Caco-2 (cell line): ENCODE data around the gene TLE3. TPM values are rescaled to one million over a fixed set of nuclear protein-coding genes. Genes with fewer than 3 reads are reported as not detected.

Experiments used
- BruUV-seq: library from RNA; stranded (reverse); fragments of 400-500 nt; replicated peaks from 2 replicates; lab custom pipeline; 2021; lab: Mats Ljungman, UMichigan
- CTCF ChIA-PET: fragments of 300-600 bp; sonication (Branson Sonifier 250); formaldehyde crosslinking; loops from one replicate; lab custom pipeline; 2022; ENCODE audit warnings: antibody characterized with exemption; lab: Charles Lee
- POLR2A ChIA-PET: fragments of 300-600 bp; sonication (Branson Sonifier 250); formaldehyde crosslinking; loops from one replicate; lab custom pipeline; 2022; ENCODE audit warnings: antibody characterized with exemption; lab: Charles Lee
- DNase-seq, 2 experiments: peaks; one replicate each; pipeline versions ENCODE4 v3.0.0 to v3.0.0-alpha.2; 2020 to 2022
- H3K27me3 ChIP-seq: replicated peaks from 2 replicates; pipeline ENCODE4 v1.6.0; 2011; ENCODE audit warnings: low read length; ENCODE audit not compliant: control insufficient read depth, insufficient read depth
- H3K36me3 ChIP-seq: 2 replicates; pipeline ENCODE4 v1.5.1; 2011; ENCODE audit warnings: low read length; ENCODE audit not compliant: control insufficient read depth, insufficient read depth
- H3K4me1 ChIP-seq: fragments of 250-450 bp; sonication (Bioruptor Pico); 2 replicates; pipeline ENCODE4 v1.5.1; 2020; ENCODE audit warnings: mild to moderate bottlenecking
- H3K4me3 ChIP-seq: 2 replicates; pipeline ENCODE4 v1.5.1; 2011; ENCODE audit warnings: low read depth, mild to moderate bottlenecking, control low read depth, low read length
- H3K9me3 ChIP-seq: fragments of 250-450 bp; sonication (Bioruptor Pico); 2 replicates; pipeline ENCODE4 v1.5.1; 2020; ENCODE audit warnings: mild to moderate bottlenecking, moderate library complexity
- H3K27ac Mint-ChIP-seq: one replicate; pipeline ENCODE4 v1.8.0; 2022; ENCODE audit warnings: mixed read lengths; ENCODE audit not compliant: unreplicated experiment
- H3K27me3 Mint-ChIP-seq: one replicate; pipeline ENCODE4 v1.8.0; 2022; ENCODE audit warnings: mixed read lengths; ENCODE audit not compliant: insufficient read depth, unreplicated experiment
- H3K36me3 Mint-ChIP-seq: one replicate; pipeline ENCODE4 v1.8.0; 2022; ENCODE audit warnings: mild to moderate bottlenecking, mixed read lengths; ENCODE audit not compliant: insufficient read depth, unreplicated experiment
- H3K4me1 Mint-ChIP-seq: one replicate; pipeline ENCODE4 v1.8.0; 2022; ENCODE audit warnings: low read depth, mixed read lengths; ENCODE audit not compliant: unreplicated experiment
- H3K4me3 Mint-ChIP-seq: one replicate; pipeline ENCODE4 v1.8.0; 2022; ENCODE audit warnings: mild to moderate bottlenecking, moderate library complexity, mixed read lengths; ENCODE audit not compliant: unreplicated experiment
- H3K9me3 Mint-ChIP-seq: one replicate; pipeline ENCODE4 v1.8.0; 2022; ENCODE audit warnings: mixed read lengths; ENCODE audit not compliant: unreplicated experiment
- intact Hi-C: fragments of 100-400 bp; cut with micrococcal nuclease; formaldehyde crosslinking; loops from one replicate; pipeline ENCODE4 v1.10.0; 2022; ENCODE audit not compliant: unreplicated experiment
- total RNA-seq: library from RNA; stranded (reverse); gene quantifications from 2 replicates; pipeline ENCODE4 v1.2.3, GENCODE V29; 2022
- TF ChIP-seq, protein P1 (sequence below), 2 experiments: fragments of 200-600 bp in 1 of 2; IDR thresholded peaks; 1 replicate in 1 of 2; 2 replicates in 1 of 2; pipeline versions ENCODE4 v1.5.1 to v1.8.0; 2011 to 2022; ENCODE audit warnings: antibody characterized with exemption in 1 of 2, control low read depth in 1 of 2, inconsistent platforms in 1 of 2, low read depth in 1 of 2, low read length in 1 of 2, mild to moderate bottlenecking in 1 of 2, moderate library complexity in 1 of 2; ENCODE audit not compliant: insufficient read depth in 1 of 2, severe bottlenecking in 1 of 2, unreplicated experiment in 1 of 2

TLE3 gene
- total RNA-seq, 1 experiment from 2014 or later, result 105 TPM

DNA sequence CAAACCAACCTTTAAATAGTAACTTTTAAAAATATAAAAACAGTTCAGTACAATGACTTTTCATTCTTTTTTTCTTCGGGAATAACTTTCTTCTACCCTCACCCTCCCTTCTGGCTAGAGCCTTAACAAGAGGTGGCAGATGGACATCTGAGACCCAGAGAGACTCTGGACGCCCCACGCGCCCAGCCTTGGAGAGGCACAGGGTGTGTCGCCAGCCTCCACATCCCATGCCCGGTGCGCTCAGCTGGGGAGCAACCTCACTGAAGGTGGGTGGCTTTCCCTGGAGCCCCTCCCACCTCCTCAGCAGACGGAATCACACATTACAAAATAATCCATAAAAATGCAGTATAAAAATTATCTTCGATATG lies 49.5 kb downstream of the TLE3 start:
- H3K27me3 Mint-ChIP-seq, result no peaks in the 10 kb centered on the region
- BruUV-seq, result no TSS peak
- H3K27ac Mint-ChIP-seq, result no peak overlapping the region
- ChIA-PET POLR2A (no interaction called here), CTCF (no interaction called here)
- peaks cover 42% of the 10 kb centered on the region for H3K36me3 Mint-ChIP-seq
- Histone ChIP-seq H3K36me3 (peaks cover 5% of the 10 kb centered on the region), H3K27me3 (no peaks in the 10 kb centered on the region), H3K4me3 (no peak overlapping the region), H3K4me1 (no peaks in the 10 kb centered on the region), H3K9me3 (no peaks in the 10 kb centered on the region)
- TF ChIP-seq, protein P1, sequence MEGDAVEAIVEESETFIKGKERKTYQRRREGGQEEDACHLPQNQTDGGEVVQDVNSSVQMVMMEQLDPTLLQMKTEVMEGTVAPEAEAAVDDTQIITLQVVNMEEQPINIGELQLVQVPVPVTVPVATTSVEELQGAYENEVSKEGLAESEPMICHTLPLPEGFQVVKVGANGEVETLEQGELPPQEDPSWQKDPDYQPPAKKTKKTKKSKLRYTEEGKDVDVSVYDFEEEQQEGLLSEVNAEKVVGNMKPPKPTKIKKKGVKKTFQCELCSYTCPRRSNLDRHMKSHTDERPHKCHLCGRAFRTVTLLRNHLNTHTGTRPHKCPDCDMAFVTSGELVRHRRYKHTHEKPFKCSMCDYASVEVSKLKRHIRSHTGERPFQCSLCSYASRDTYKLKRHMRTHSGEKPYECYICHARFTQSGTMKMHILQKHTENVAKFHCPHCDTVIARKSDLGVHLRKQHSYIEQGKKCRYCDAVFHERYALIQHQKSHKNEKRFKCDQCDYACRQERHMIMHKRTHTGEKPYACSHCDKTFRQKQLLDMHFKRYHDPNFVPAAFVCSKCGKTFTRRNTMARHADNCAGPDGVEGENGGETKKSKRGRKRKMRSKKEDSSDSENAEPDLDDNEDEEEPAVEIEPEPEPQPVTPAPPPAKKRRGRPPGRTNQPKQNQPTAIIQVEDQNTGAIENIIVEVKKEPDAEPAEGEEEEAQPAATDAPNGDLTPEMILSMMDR (IDR thresholded peaks at IDR 0.05; ENCODE audit: insufficient read depth in 1 of 2, low read depth in 1 of 2, low read length in 1 of 2, severe bottlenecking in 1 of 2, unreplicated experiment in 1 of 2), result no peak
- DNase-seq, result peak in 1 of 2 experiments; percentile 7
- no peak overlapping the region for H3K4me3 Mint-ChIP-seq
- no peaks in the 10 kb centered on the region for H3K4me1 Mint-ChIP-seq
- intact Hi-C loops, result no loop called here
- H3K9me3 Mint-ChIP-seq, result no peaks in the 10 kb centered on the region

DNA sequence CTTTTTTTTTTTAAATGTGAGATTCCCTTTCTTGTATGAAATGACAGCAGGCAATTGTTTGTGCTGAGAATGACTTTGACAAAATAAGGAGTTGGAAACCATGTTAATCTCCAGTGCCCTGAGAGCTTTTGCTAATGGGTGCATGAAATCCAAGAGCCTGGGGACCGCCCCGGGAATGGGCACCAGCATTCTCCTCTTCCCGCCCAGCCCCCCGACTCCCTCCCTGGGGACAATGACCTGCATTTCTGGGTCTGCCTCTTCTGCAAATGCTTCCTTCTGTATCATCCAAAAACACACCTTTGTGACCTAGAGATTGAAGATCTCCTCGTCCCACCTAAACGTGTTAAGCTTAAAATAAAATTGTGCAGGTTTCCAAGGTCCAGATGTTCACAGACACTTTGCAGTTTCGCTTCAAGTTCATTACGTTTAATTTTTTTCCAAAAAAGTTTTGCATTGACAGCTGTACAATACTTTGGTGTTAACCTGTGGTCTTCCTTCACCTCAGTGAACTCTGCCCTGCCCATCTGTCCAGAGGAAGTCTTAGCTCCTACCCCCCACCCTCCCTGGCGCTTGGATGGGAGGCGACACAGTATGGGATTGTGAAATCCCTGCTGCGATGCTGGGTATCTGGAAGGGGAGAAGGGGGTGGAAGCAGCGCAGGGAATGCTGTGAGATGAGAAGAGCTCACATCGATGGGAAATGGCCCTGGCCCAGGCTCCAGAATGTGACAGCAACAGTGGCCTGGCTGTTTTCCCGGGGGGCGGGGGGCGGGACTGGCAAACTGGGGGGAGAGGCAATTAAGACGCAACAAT lies 50.1 kb downstream of the TLE3 start:
- no TSS peak for BruUV-seq
- POLR2A ChIA-PET, result no interaction called here
- Histone ChIP-seq H3K27me3 (no peaks in the 10 kb centered on the region), H3K4me3 (no peak overlapping the region), H3K36me3 (peaks cover 5% of the 10 kb centered on the region), H3K4me1 (no peaks in the 10 kb centered on the region), H3K9me3 (no peaks in the 10 kb centered on the region)
- Mint-ChIP-seq H3K9me3 (no peaks in the 10 kb centered on the region), H3K36me3 (peaks cover 37% of the 10 kb centered on the region), H3K27me3 (no peaks in the 10 kb centered on the region), H3K4me3 (no peak overlapping the region), H3K27ac (no peak overlapping the region), H3K4me1 (no peaks in the 10 kb centered on the region)
- intact Hi-C loops, result no loop called here
- peak in 1 of 2 experiments; percentile 23 for DNase-seq
- CTCF ChIA-PET, result no interaction called here
- TF ChIP-seq, protein P1 (IDR thresholded peaks at IDR 0.05; ENCODE audit: insufficient read depth in 1 of 2, low read depth in 1 of 2, low read length in 1 of 2, severe bottlenecking in 1 of 2, unreplicated experiment in 1 of 2), result no peak

DNA sequence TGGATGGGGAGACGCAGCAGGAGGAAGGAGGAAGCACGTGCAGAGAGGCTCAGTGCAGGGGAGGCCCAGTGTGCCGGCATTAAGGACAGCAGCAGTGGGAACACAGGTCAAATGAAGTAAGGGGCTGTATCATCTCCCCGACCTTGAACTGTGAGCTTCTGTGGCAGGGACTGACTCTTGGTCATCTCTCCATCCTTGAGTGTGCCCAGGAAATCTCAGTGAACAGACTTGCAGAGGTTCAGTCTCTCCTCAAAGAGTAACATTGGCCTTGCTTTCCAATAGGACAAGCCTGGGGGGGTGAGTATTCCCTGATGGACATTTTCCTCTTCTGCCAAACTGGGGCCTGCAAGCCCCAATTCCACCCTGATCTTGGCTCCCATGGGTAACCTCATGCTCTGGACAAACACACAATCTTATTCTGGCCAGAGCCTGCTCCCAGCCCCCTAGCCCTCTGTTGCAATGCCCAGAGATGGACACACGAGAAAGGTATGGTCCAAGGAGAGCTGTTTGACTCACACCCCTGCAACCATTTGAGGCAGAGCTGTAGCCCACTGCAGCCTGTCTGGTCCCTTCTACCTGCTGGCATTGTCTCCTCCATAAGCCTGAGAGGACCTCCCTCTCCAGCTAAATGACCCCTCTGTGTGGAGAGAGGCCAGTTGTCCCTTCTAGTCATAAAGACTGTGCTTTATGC lies 50.9 kb downstream of the TLE3 start:
- H3K27me3 Mint-ChIP-seq, result no peaks in the 10 kb centered on the region
- H3K9me3 Mint-ChIP-seq, result no peaks in the 10 kb centered on the region
- H3K36me3 Mint-ChIP-seq, result peaks cover 37% of the 10 kb centered on the region
- BruUV-seq, result no TSS peak
- Histone ChIP-seq H3K4me3 (no peak overlapping the region), H3K9me3 (no peaks in the 10 kb centered on the region), H3K4me1 (no peaks in the 10 kb centered on the region), H3K36me3 (peaks cover 2% of the 10 kb centered on the region), H3K27me3 (no peaks in the 10 kb centered on the region)
- DNase-seq, result peak in 1 of 2 experiments; percentile 23
- intact Hi-C loops, result no loop called here
- H3K4me3 Mint-ChIP-seq, result no peak overlapping the region
- TF ChIP-seq, protein P1 (IDR thresholded peaks at IDR 0.05; ENCODE audit: insufficient read depth in 1 of 2, low read depth in 1 of 2, low read length in 1 of 2, severe bottlenecking in 1 of 2, unreplicated experiment in 1 of 2), result no peak
- ChIA-PET CTCF (no interaction called here), POLR2A (no interaction called here)
- no peak overlapping the region for H3K27ac Mint-ChIP-seq
- H3K4me1 Mint-ChIP-seq, result no peaks in the 10 kb centered on the region
